Ishikawa (cell line): ENCODE measurements around the gene ARNT2.

ENCODE experiments used
- CEBPB ChIP-seq: IDR thresholded peaks from 2 replicates; pipeline ENCODE4 v1.6.1; 2012
- CREB1 ChIP-seq: IDR thresholded peaks from 2 replicates; pipeline ENCODE4 v1.6.1; 2012; ENCODE audit warnings: low read depth
- EGR1 ChIP-seq: IDR thresholded peaks from 2 replicates; pipeline ENCODE4 v1.6.1; 2012
- EP300 ChIP-seq: IDR thresholded peaks from 2 replicates; pipeline ENCODE4 v1.6.1; 2012; ENCODE audit warnings: borderline replicate concordance
- FOXM1 ChIP-seq: IDR thresholded peaks from 2 replicates; pipeline ENCODE4 v1.6.1; 2012; ENCODE audit warnings: low read depth, borderline replicate concordance
- MAX ChIP-seq: IDR thresholded peaks from 2 replicates; pipeline ENCODE4 v1.6.1; 2012
- NFIC ChIP-seq: IDR thresholded peaks from 2 replicates; pipeline ENCODE4 v1.6.1; 2012
- RAD21 ChIP-seq: IDR thresholded peaks from 2 replicates; pipeline ENCODE4 v1.6.1; 2012; ENCODE audit warnings: low read depth
- REST ChIP-seq: IDR thresholded peaks from 2 replicates; pipeline ENCODE4 v1.6.1; 2012; ENCODE audit warnings: low read depth, mild to moderate bottlenecking
- TAF1 ChIP-seq: IDR thresholded peaks from 2 replicates; pipeline ENCODE4 v1.6.1; 2012; ENCODE audit warnings: low read depth, mild to moderate bottlenecking
- TCF12 ChIP-seq: IDR thresholded peaks from 2 replicates; pipeline ENCODE4 v1.6.1; 2012; ENCODE audit warnings: low read depth
- TEAD4 ChIP-seq: IDR thresholded peaks from 2 replicates; pipeline ENCODE4 v1.6.1; 2012
- USF1 ChIP-seq: IDR thresholded peaks from 2 replicates; pipeline ENCODE4 v1.6.1; 2012
- YY1 ChIP-seq: IDR thresholded peaks from 2 replicates; pipeline ENCODE4 v1.6.1; 2012; ENCODE audit warnings: low read depth
- ZBTB7A ChIP-seq: IDR thresholded peaks from 2 replicates; pipeline ENCODE4 v1.6.1; 2012; ENCODE audit warnings: low read depth

ARNT2 gene

GRCh38 chr15:80441714-80442113, 37.5 kb downstream of the ARNT2 start:
- no peak for TF ChIP-seq USF1
- no peak for TF ChIP-seq TAF1
- no peak for TF ChIP-seq CREB1
- no peak for TF ChIP-seq TEAD4

GRCh38 chr15:80442728-80443403, 38.7 kb downstream of the ARNT2 start:
- TF ChIP-seq REST, result no peak
- no peak for TF ChIP-seq EGR1
- no peak for TF ChIP-seq YY1
- TF ChIP-seq FOXM1, result no peak
- TF ChIP-seq EP300, result no peak
- no peak for TF ChIP-seq ZBTB7A
- TF ChIP-seq TCF12, result no peak

GRCh38 chr15:80444680-80445251, 40.6 kb downstream of the ARNT2 start:
- TF ChIP-seq TAF1 (no peak), REST (no peak), USF1 (no peak), MAX (no peak), EGR1 (no peak), FOXM1 (no peak), RAD21 (no peak), ZBTB7A (no peak)

GRCh38 chr15:80445300-80446041, 41.3 kb downstream of the ARNT2 start:
- TF ChIP-seq TCF12 (no peak), EP300 (no peak), CREB1 (no peak), TAF1 (no peak), EGR1 (no peak), REST (no peak), NFIC (no peak), FOXM1 (no peak), RAD21 (no peak), MAX (no peak), ZBTB7A (no peak), USF1 (no peak), YY1 (no peak), CEBPB (no peak), TEAD4 (no peak)
